Peyer's patch (tissue), 4 donors: Measurements from ENCODE around the gene PAPSS1.

Experiments used
- POLR2A ChIP-seq, 2 donors: fragments of 450-650 bp; IDR thresholded peaks; one replicate each; pipeline ENCODE4 v1.5.1; 2017; ENCODE audit warnings: antibody characterized with exemption in 2 of 2, mild to moderate bottlenecking in 2 of 2, moderate library complexity in 2 of 2
- TF ChIP-seq, protein P1 (sequence below), 6 experiments: fragments of 450-650 bp in 4 of 6; fragments of 200-600 bp in 2 of 6; sonication (generic) in 1 of 6; IDR thresholded peaks; one replicate each; pipeline ENCODE4 v1.5.1; 2017 to 2019; ENCODE audit warnings: antibody characterized with exemption in 6 of 6, mild to moderate bottlenecking in 3 of 6, moderate library complexity in 1 of 6

DNA sequence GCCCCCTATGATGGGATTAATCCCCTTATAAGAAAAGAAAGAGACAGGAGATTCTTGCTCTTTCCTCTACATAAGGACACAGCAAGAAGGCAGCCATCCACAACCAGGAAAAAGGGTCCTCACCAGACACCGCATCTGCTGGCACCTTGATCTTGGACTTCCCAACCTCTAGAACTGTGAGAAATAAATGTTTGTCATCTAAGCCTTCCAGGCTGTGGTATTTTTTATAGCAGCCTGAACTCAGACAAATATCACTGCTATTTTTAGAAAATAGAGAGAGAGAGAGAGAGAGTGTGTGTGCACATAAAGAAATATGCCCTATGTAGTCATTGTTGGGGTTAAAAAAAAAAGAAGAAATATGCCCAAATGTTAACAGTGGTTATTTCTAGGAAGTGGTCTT is 104.2 kb downstream of the PAPSS1 start:
- TF ChIP-seq, protein P1, sequence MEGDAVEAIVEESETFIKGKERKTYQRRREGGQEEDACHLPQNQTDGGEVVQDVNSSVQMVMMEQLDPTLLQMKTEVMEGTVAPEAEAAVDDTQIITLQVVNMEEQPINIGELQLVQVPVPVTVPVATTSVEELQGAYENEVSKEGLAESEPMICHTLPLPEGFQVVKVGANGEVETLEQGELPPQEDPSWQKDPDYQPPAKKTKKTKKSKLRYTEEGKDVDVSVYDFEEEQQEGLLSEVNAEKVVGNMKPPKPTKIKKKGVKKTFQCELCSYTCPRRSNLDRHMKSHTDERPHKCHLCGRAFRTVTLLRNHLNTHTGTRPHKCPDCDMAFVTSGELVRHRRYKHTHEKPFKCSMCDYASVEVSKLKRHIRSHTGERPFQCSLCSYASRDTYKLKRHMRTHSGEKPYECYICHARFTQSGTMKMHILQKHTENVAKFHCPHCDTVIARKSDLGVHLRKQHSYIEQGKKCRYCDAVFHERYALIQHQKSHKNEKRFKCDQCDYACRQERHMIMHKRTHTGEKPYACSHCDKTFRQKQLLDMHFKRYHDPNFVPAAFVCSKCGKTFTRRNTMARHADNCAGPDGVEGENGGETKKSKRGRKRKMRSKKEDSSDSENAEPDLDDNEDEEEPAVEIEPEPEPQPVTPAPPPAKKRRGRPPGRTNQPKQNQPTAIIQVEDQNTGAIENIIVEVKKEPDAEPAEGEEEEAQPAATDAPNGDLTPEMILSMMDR (IDR thresholded peaks at IDR 0.05): no peak
- no peak for TF ChIP-seq POLR2A (IDR thresholded peaks at IDR 0.05)
